HG02884 (cell line): Measurements from ENCODE around the gene TUBA4A.
"Not testable (repeated sequence)": the region's sequence is repeated elsewhere in the genome, so short reads cannot be mapped to it uniquely, and the experiment has no call there.

Experiments used
- ATAC-seq: cut with Tn5 transposase; IDR thresholded peaks from one replicate; pipeline ENCODE4 v1.9.1; 2021; ENCODE audit warnings: mild to moderate bottlenecking, moderate library complexity; ENCODE audit not compliant: unreplicated experiment

The TUBA4A gene

GRCh38 chr2:219269362-219270054, 15.8 kb upstream of the TUBA4A start:
- ATAC-seq = no peak

DNA sequence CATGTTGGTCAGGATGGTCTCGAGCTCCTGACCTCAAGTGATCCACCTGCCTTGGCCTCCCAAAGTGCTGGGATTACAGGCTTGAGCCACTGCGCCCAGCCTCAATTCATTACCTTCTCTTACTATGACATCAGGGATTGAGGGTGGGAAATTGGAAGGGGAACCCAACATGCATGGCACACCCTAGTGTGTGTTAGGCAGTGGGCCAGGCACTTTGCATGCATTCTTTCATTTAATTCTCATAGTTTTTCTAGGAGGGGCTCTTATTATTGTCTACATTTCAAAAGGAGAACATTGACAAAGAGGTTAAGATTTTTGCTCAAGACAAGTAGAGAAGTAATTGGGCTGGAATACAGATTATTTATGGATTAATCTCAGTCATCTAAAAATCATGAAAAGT, 14.6 kb upstream of the TUBA4A start:
- ATAC-seq = no peak

DNA sequence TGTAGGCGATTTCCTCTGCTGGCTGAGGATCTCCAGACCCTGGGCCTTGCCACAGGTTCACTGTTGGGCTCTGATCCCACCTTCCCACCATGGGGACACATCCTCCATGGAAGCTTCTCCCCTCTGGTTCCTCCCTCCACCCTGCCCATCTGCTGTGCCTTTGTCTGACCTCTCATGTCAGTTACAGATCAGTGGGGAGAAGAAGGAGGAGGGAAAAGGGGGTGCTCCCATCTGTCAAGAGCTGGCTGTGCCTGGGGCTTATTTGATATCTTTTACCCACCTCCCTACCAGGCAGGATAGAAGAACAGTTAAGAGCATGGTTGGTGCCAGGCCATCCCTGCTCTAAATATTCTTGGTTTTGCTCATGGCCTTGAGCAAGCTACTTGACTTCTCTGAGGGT, 13.2 kb upstream of the TUBA4A start:
- no peak for ATAC-seq

DNA sequence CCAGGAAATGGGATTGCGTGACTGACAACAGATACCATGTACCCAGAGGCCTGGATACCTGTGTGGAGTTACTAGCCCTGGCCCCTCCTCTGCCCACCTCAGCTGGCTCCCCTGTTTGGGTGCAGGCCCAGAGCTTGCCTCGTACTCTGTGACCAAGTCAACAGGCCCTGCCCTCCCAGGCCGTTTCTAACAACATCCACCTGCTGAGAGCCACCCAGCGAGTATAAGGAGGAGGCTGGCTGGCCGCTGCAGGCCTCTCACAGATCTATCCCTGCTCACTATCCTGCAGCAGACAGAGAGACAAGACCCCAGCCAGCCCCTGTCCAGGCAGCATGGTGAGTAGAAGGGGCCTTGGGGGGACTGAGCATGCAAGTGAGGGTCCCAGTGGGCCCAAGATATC, 12.5 kb upstream of the TUBA4A start:
- no peak for ATAC-seq

- ATAC-seq = no peak
Measured at GRCh38 chr2:219261024-219261855, 7.5 kb upstream of the TUBA4A start.

DNA sequence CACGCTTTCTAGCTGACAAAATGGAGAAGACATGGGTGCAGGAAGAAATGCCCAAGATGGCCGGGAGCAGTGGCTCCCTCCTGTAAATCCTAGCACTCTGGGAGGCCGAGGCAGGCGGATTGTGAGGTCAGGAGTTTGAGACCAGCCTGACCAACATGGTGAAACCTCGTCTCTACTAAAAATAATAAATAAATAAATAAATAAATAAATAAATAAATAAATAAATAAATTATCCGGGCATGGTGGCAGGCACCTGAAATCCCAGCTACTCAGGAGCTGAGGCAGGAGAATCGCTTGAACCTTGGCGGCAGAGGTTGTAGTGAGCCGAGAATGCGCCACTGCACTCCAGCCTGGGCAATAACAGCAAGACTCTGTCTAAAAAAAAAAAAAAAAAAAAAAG, 5.2 kb upstream of the TUBA4A start:
- not testable (repeated sequence) for ATAC-seq

- ATAC-seq = peak; percentile 28
Measured at GRCh38 chr2:219254590-219255201, 978 bp upstream of the TUBA4A start.

DNA sequence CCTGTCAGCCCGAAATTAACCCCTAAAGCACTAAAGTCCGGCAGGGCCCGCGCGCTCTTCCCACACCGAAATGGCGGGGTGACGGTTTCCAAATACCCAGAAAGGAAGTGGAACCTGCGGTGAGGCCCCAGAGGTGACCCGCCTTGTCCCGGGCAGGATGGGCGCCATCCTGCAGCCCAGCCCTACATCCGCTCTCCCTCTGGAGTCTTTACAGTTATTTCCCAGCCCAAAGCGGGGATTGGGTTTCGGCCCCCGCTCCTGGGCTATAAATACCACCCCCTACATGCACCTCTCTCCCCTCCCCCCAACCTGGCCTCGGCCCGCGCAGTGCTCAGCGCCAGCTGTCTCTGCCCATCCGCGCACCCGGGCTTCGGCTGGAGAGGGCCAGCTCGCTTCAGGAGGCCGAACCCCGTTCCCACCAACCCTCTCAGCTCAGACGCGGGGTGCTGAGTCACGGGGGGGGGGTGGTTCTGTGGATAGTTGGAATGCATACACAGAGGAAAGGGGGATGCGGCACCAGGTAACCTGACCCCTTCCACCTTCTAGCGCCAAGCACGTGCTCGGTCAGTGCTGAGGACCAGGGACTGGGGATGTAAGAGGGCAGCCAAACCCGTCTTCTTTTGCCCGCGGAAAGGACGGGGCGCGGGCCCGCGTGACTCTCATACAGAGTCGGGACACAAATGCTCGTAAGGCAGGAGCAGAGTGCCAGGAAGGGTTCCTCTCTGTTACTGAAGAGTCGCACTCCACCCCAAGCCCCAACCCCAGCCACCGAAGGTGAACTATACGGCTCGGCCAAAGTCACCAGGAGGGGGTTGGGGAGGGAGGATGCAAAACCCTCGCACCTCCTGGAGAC, 592 bp downstream of the TUBA4A start, which contains the start of gene TUBA4B:
TSS of gene TUBA4B (plus strand) at position 344 of the 853 bp plus-strand sequence. CDS start at position 509, 165 bp downstream.
- ATAC-seq = peak; percentile 14

- no peak for ATAC-seq
Measured at GRCh38 chr2:219252570-219252899, 1.2 kb downstream of the TUBA4A start.

GRCh38 chr2:219252084-219252483, 1.6 kb downstream of the TUBA4A start:
- ATAC-seq = no peak

DNA sequence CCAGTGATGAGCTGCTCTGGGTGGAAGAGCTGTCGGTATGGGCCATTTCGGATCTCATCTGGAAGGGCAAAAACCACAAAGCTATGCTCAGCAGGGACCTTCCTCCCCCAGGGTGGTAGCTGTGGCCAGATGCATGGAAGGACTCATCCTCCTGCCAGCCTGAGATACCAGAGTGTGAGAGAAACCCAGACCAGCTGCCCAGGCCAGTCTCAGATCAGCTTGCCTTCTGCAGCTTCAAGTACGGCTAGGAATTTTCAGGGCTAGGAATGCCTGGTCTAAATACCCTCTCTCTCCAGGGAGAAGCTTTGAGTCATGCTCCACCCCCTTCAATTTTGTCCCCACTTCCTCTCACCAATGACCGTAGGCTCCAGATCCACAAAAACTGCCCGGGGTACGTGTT, 2.1 kb downstream of the TUBA4A start:
- ATAC-seq = no peak

GRCh38 chr2:219250049-219250781, 3.5 kb downstream of the TUBA4A start:
- ATAC-seq = no peak

DNA sequence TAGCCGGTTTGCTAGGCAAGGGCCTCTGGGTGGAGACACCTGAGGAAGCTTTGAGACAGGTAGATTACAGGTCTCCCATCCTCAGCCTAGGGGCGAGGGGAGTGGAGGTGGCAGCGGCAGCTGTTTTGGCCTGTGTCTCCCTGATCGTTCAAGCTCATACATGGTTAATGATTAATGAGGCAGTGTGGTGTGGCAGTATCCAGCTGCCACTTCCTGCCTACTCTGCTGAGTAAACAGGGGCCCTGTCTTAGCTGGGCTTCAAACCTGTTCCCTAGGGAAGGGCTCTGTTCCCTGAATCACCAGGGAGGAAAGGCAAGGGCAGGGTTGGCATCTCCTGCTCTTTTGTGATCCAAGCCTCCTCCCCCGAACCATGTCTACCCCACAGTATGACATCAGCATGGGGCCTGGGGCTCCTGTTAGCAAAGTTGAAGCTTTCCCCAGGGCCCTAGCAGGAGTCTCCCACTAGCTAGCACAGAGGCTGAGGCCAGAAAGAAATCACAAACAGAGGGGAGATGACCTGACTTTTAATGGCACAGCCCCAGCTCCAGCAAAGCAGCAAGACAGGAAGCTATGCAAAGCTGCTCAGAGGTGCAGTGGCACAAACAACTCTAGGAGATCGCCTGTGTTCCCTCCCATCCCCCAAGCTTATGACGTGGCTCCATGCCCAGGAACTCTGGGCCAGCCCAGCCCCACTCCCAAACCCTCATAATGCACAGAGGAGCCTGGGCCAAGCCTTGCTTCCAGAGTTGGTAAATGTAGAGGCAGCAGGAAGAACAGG, 4.3 kb downstream of the TUBA4A start:
- no peak for ATAC-seq

- ATAC-seq = no peak
Measured at GRCh38 chr2:219248845-219249202, 4.9 kb downstream of the TUBA4A start.

DNA sequence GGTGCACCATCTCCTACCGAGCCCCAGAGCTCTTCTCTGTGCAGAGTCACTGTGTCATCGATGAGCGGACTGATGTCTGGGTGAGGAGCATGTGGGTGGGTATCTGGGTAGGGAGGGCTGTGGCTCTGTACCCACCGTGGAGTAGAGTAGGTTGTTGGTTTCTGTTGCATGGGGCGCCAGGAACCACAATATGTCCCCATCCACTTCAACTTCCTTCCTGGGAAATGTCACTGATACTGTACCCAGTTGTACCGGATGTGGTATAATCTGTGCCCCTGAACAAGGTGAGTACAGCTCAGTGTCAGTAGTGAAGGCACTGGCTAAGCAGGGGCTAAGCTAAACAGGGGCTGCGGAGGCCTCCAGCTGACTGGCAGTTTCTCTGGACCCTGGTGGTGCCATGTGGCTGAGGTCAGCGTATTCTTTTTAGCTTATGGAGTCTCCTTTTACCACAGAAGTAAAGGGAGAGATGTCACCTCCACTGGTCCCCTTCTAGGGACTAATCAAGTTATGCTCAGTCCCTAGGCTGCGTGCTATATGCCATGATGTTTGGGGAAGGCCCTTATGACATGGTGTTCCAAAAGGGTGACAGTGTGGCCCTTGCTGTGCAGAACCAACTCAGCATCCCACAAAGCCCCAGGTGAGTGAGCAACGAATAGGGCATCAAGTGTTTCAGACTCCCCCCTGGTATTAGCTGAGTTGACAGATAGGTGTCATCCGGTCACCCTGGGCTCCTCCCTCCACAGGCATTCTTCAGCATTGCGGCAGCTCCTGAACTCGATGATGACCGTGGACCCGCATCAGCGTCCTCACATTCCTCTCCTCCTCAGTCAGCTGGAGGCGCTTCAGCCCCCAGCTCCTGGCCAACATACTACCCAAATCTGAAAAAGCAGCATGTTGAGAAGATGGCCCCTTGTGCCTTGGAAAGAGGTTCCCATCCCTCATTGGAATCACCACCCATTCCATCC, 5.8 kb downstream of the TUBA4A start:
- ATAC-seq = no peak

- no peak for ATAC-seq
Measured at GRCh38 chr2:219246559-219246958, 7.2 kb downstream of the TUBA4A start.

- no peak for ATAC-seq
Measured at GRCh38 chr2:219245899-219246230, 7.9 kb downstream of the TUBA4A start.

DNA sequence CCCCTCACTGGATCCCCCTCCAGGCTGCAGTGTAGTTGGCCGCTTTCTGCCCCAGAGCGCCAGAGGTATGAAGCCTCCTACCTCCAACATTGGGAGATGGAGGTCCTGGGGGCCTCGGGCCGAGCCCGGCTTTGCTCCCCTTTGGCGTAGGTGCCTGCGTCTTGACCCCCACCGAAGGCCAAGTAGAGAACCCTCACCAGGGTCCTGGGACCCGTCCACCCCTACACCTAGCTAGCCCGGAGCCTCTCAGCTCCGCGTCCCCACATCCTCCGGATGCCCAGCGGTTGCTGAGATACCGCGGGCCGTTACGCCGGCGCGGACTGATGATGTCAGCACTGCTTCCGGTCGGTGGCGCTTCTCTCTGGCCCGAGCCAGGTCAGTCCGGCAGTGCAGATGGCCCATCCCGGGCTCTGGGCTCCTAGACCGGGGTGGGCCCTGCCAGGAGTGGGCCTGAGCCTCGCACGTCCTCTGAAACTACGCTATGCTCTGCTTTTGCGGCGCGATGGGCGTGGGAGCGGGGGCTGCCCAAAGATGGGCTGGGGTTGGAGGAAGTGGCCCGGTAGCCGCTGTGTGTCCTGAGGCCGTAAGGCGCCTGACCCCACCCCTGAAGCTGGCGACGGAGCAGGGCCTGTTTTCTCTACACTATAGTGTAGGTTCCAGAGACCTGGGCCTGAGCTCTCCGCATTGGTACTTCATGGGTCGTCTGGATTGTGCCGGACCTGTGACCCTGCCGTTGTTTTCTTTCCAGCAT, 8.4 kb downstream of the TUBA4A start, which contains the start of the genes GLB1L and STK16:
TSS of gene GLB1L (minus strand) at position 297 of the 751 bp plus-strand sequence. CDS start 1,871 bp downstream, outside the sequence.
TSS of gene STK16 (plus strand) at position 332 of the 751 bp plus-strand sequence. CDS start 521 bp downstream, outside the sequence.
- ATAC-seq = peak; percentile 79
